GM23338 (cell line): Measurements from ENCODE around the gene LLGL2.

Experiments used
- CREB1 ChIP-seq: fragments of 250-450 bp; sonication (Bioruptor Pico); IDR thresholded peaks from 2 replicates; pipeline ENCODE4 v1.5.0; 2020; ENCODE audit warnings: low read depth, mild to moderate bottlenecking, moderate library complexity
- CTCF ChIP-seq, 2 experiments: fragments of 200-600 bp in 1 of 2; sonication (generic) in 1 of 2; conservative IDR thresholded peaks; 2 replicates each; pipeline versions ENCODE4 v1.5.1 to v1.6.1; 2016 to 2017; ENCODE audit warnings: antibody characterized with exemption in 2 of 2, low read depth in 2 of 2, mild to moderate bottlenecking in 2 of 2, moderate library complexity in 1 of 2
- EZH2 ChIP-seq: fragments of 200-600 bp; sonication (generic); IDR thresholded peaks from one replicate; pipeline ENCODE4 v1.8.0; 2017; ENCODE audit warnings: antibody characterized with exemption, mild to moderate bottlenecking, low read depth; ENCODE audit not compliant: unreplicated experiment
- EZH2phosphoT487 ChIP-seq: fragments of 200-600 bp; sonication (generic); IDR thresholded peaks from one replicate; pipeline ENCODE4 v1.8.1; 2018; ENCODE audit warnings: antibody characterized with exemption; ENCODE audit not compliant: unreplicated experiment
- JUNB ChIP-seq: IDR thresholded peaks from one replicate; pipeline ENCODE4 v1.6.1; 2016; ENCODE audit warnings: antibody characterized with exemption; ENCODE audit not compliant: unreplicated experiment
- NANOG ChIP-seq: IDR thresholded peaks from 2 replicates; pipeline ENCODE4 v1.6.1; 2016; ENCODE audit warnings: antibody characterized with exemption, borderline replicate concordance
- POLR2AphosphoS5 ChIP-seq: IDR thresholded peaks from 2 replicates; pipeline ENCODE4 v1.6.1; 2016; ENCODE audit warnings: antibody characterized with exemption, low read depth
- STAT1 ChIP-seq: IDR thresholded peaks from one replicate; pipeline ENCODE4 v1.6.1; 2016; ENCODE audit warnings: antibody characterized with exemption; ENCODE audit not compliant: unreplicated experiment
- ZNF114 ChIP-seq: fragments of 250-450 bp; sonication (Bioruptor Pico); IDR thresholded peaks from 2 replicates; pipeline ENCODE4 v1.5.0; 2020; ENCODE audit warnings: mild to moderate bottlenecking, moderate library complexity
- ZNF331 ChIP-seq: fragments of 250-450 bp; sonication (Bioruptor Pico); IDR thresholded peaks from 2 replicates; pipeline ENCODE4 v1.5.0; 2020; ENCODE audit warnings: low read depth, mild to moderate bottlenecking, moderate library complexity
- ZNF462 ChIP-seq: fragments of 250-450 bp; sonication (Bioruptor Pico); IDR thresholded peaks from 2 replicates; pipeline ENCODE4 v1.5.0; 2020; ENCODE audit warnings: mild to moderate bottlenecking, moderate library complexity
- TF ChIP-seq, protein P1 (sequence below): IDR thresholded peaks from one replicate; pipeline ENCODE4 v1.6.1; 2018; ENCODE audit warnings: antibody characterized with exemption; ENCODE audit not compliant: unreplicated experiment
- TF ChIP-seq, protein P2 (sequence below): IDR thresholded peaks from 2 replicates; pipeline ENCODE4 v1.6.1; 2016; ENCODE audit warnings: antibody characterized with exemption

DNA sequence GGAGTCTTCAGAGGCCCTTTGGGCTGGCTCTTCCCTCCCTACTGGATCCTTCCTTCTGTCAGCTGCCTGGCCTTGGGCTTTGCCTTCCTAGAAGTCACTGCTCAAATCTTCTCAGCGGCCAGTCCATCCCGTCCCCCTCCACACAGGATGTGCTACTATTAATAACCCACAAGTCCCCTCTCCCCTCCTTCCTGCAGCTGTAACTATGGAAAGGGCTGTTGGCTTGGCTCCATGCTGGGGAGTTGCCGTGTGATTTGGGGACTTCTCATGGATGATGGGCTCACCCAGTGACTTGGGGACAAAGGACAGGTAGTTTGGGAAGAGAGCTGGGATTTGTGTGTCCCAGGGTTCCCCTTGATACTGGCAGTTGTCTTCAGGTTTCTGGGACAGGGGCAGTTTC, 49.6 kb upstream of the LLGL2 start:
- TF ChIP-seq CTCF (conservative IDR thresholded peaks at IDR 0.05; ENCODE audit: low read depth in 2 of 2) (no peak), EZH2 (no peak), EZH2phosphoT487 (no peak), POLR2AphosphoS5 (no peak), STAT1 (no peak), JUNB (no peak), CREB1 (CRISPR knock-in tag) (no peak), NANOG (no peak), ZNF331 (CRISPR knock-in tag) (no peak), ZNF462 (CRISPR knock-in tag) (no peak), ZNF114 (CRISPR knock-in tag) (no peak)
- TF ChIP-seq, protein P1, sequence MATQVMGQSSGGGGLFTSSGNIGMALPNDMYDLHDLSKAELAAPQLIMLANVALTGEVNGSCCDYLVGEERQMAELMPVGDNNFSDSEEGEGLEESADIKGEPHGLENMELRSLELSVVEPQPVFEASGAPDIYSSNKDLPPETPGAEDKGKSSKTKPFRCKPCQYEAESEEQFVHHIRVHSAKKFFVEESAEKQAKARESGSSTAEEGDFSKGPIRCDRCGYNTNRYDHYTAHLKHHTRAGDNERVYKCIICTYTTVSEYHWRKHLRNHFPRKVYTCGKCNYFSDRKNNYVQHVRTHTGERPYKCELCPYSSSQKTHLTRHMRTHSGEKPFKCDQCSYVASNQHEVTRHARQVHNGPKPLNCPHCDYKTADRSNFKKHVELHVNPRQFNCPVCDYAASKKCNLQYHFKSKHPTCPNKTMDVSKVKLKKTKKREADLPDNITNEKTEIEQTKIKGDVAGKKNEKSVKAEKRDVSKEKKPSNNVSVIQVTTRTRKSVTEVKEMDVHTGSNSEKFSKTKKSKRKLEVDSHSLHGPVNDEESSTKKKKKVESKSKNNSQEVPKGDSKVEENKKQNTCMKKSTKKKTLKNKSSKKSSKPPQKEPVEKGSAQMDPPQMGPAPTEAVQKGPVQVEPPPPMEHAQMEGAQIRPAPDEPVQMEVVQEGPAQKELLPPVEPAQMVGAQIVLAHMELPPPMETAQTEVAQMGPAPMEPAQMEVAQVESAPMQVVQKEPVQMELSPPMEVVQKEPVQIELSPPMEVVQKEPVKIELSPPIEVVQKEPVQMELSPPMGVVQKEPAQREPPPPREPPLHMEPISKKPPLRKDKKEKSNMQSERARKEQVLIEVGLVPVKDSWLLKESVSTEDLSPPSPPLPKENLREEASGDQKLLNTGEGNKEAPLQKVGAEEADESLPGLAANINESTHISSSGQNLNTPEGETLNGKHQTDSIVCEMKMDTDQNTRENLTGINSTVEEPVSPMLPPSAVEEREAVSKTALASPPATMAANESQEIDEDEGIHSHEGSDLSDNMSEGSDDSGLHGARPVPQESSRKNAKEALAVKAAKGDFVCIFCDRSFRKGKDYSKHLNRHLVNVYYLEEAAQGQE, result no peak
- TF ChIP-seq, protein P2, sequence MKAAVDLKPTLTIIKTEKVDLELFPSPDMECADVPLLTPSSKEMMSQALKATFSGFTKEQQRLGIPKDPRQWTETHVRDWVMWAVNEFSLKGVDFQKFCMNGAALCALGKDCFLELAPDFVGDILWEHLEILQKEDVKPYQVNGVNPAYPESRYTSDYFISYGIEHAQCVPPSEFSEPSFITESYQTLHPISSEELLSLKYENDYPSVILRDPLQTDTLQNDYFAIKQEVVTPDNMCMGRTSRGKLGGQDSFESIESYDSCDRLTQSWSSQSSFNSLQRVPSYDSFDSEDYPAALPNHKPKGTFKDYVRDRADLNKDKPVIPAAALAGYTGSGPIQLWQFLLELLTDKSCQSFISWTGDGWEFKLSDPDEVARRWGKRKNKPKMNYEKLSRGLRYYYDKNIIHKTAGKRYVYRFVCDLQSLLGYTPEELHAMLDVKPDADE, result no peak
